ENCODE data around the gene FYB2. TPM values are rescaled to one million over a fixed set of nuclear protein-coding genes. Genes with fewer than 3 reads are reported as not detected.

FYB2 gene
- total and polyA plus RNA-seq, 2 experiments from 2014 or later = 0.45 to 0.48 TPM

GRCh38 chr1:56672579-56672978 is 146.6 kb downstream of the FYB2 start:
- TF ChIP-seq, protein P1, sequence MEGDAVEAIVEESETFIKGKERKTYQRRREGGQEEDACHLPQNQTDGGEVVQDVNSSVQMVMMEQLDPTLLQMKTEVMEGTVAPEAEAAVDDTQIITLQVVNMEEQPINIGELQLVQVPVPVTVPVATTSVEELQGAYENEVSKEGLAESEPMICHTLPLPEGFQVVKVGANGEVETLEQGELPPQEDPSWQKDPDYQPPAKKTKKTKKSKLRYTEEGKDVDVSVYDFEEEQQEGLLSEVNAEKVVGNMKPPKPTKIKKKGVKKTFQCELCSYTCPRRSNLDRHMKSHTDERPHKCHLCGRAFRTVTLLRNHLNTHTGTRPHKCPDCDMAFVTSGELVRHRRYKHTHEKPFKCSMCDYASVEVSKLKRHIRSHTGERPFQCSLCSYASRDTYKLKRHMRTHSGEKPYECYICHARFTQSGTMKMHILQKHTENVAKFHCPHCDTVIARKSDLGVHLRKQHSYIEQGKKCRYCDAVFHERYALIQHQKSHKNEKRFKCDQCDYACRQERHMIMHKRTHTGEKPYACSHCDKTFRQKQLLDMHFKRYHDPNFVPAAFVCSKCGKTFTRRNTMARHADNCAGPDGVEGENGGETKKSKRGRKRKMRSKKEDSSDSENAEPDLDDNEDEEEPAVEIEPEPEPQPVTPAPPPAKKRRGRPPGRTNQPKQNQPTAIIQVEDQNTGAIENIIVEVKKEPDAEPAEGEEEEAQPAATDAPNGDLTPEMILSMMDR (IDR thresholded peaks at IDR 0.05; ENCODE audit: low read depth, low read length) = no peak
- DNase-seq (ENCODE audit: low read depth in 1 of 2, low spot score in 1 of 2) = no peak
- H3K36me3 ChIP-seq = no peaks in the 10 kb centered on the region
- H3K4me1 ChIP-seq (ENCODE audit: low read depth) = no peaks in the 10 kb centered on the region
- H3K4me3 ChIP-seq = no peak overlapping the region
- H3K9me3 ChIP-seq (ENCODE audit: low read depth) = no peaks in the 10 kb centered on the region
- H3K27me3 ChIP-seq = no peaks in the 10 kb centered on the region
- no peak overlapping the region for H3K27ac ChIP-seq

DNA sequence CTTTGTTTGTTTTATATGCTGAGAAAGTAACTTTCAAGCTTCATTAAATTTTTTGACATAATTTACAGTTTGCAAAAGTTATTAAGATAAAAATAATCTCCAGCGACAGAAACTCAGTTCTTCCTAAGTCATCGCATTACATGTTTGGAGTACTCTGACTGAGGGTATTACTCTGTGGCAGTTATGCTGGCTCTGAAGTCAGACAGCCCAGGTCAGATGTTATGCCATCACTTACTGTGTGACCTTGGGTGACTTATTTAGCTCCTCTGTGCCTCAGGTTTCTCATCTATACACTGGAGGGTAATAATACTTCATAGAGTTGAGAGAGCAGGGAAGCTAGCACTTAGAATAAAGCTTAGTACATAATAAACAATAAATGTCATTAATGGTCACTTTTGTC is 147.7 kb downstream of the FYB2 start:
- no peaks in the 10 kb centered on the region for H3K36me3 ChIP-seq
- no peaks in the 10 kb centered on the region for H3K4me1 ChIP-seq (ENCODE audit: low read depth)
- H3K9me3 ChIP-seq (ENCODE audit: low read depth) = no peaks in the 10 kb centered on the region
- H3K4me3 ChIP-seq = no peak overlapping the region
- TF ChIP-seq, protein P1 (IDR thresholded peaks at IDR 0.05; ENCODE audit: low read depth, low read length) = no peak
- H3K27ac ChIP-seq = no peak overlapping the region
- DNase-seq (ENCODE audit: low read depth in 1 of 2, low spot score in 1 of 2) = no peak
- H3K27me3 ChIP-seq = no peaks in the 10 kb centered on the region

- Histone ChIP-seq H3K27ac (no peak overlapping the region), H3K4me3 (no peak overlapping the region), H3K4me1 (ENCODE audit: low read depth) (no peaks in the 10 kb centered on the region), H3K9me3 (ENCODE audit: low read depth) (no peaks in the 10 kb centered on the region), H3K27me3 (no peaks in the 10 kb centered on the region), H3K36me3 (no peaks in the 10 kb centered on the region)
- TF ChIP-seq, protein P1 (IDR thresholded peaks at IDR 0.05; ENCODE audit: low read depth, low read length) = no peak
- no peak for DNase-seq (ENCODE audit: low read depth in 1 of 2, low spot score in 1 of 2)
Measured at GRCh38 chr1:56671085-56671484, 148.1 kb downstream of the FYB2 start.

DNA sequence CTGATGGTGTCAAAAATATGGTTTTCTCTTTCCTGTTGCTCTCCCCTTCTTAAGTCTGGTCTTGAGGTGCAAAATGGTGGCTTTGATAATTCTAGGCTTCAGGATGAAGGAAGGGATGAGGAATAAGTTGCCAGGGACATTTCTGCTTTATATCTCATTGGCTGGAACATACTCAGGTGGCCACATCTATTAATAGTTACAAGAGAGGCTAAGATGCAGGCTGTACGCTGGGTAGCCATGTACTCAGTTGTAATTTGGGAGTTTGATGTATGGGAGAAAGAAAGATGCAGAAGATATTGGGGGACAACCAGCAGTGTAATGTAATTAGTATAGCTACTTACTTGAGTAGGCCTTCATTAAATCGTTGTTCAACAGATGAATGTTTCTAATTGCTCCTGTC is 148.9 kb downstream of the FYB2 start:
- Histone ChIP-seq H3K4me3 (no peak overlapping the region), H3K27me3 (no peaks in the 10 kb centered on the region), H3K9me3 (ENCODE audit: low read depth) (no peaks in the 10 kb centered on the region), H3K36me3 (no peaks in the 10 kb centered on the region), H3K27ac (no peak overlapping the region), H3K4me1 (ENCODE audit: low read depth) (no peaks in the 10 kb centered on the region)
- no peak for DNase-seq (ENCODE audit: low read depth in 1 of 2, low spot score in 1 of 2)
- TF ChIP-seq, protein P1 (IDR thresholded peaks at IDR 0.05; ENCODE audit: low read depth, low read length) = no peak

Other genes with a start within 250 kb of the FYB2 start
- 56.2 and 58.2 TPM in 2 replicates for gene PLPP3, start 239.8 kb downstream of the FYB2 start, total RNA-seq
- gene PLPP3, start 239.8 kb downstream of the FYB2 start, polyA plus RNA-seq = 41.3 and 41.4 TPM in 2 replicates
- 7.1 and 15.0 TPM in 2 replicates for gene PRKAA2, start 174.1 kb downstream of the FYB2 start, total RNA-seq
- 6.4 and 10.2 TPM in 2 replicates for gene PRKAA2, start 174.1 kb downstream of the FYB2 start, polyA plus RNA-seq
- not detected in 2 replicates for gene C8A, start 35.4 kb upstream of the FYB2 start, total RNA-seq
- not detected in 2 replicates for gene C8A, start 35.4 kb upstream of the FYB2 start, polyA plus RNA-seq
- not detected in 2 replicates for gene C8B, start 146.6 kb upstream of the FYB2 start, total RNA-seq
- not detected in 2 replicates for gene C8B, start 146.6 kb upstream of the FYB2 start, polyA plus RNA-seq

All from cardiac muscle cell (in vitro differentiated cells and primary cell).